ENCODE data around the gene CIDEA.
A peak's percentile ranks its signal among the peaks of the same experiment; 100 is the strongest.

Gene CIDEA

GRCh38 chr18:12302391-12303147, 48.4 kb downstream of the CIDEA start:
- DNase-seq: no peak

GRCh38 chr18:12304351-12305210, 50.4 kb downstream of the CIDEA start:
- DNase-seq: no peak

- DNase-seq: no peak
These were observed 51.0 kb downstream of the CIDEA start for GRCh38 chr18:12305211-12305610.

- DNase-seq: no peak
These were observed 51.9 kb downstream of the CIDEA start for GRCh38 chr18:12305930-12306629.

- DNase-seq: peak; percentile 71 to 82 (median 78)
These were observed 52.9 kb downstream of the CIDEA start for GRCh38 chr18:12306752-12307700.

GRCh38 chr18:12307701-12308385, 53.7 kb downstream of the CIDEA start, which contains the start of gene TUBB6:
TSS of gene TUBB6 (plus strand) at chr18:12308241. CDS start at chr18:12308293, 52 bp downstream.
- DNase-seq: peak; percentile 87 to 97 (median 92)

GRCh38 chr18:12308386-12309100, 54.4 kb downstream of the CIDEA start:
- peak; percentile 96 to 97 (median 97) for DNase-seq

- peak; percentile 24 to 41 (median 34) for DNase-seq
These were observed 55.6 kb downstream of the CIDEA start for GRCh38 chr18:12309683-12310198.

- DNase-seq: no peak
These were observed 56.6 kb downstream of the CIDEA start for GRCh38 chr18:12310762-12311161.

GRCh38 chr18:12312976-12313375, 58.8 kb downstream of the CIDEA start:
- DNase-seq: no peak

- no peak for DNase-seq
These were observed 59.5 kb downstream of the CIDEA start for GRCh38 chr18:12313530-12314245.

GRCh38 chr18:12314591-12315305, 60.6 kb downstream of the CIDEA start:
- peak; percentile 32 to 59 (median 44) for DNase-seq

GRCh38 chr18:12315490-12315889, 61.3 kb downstream of the CIDEA start:
- DNase-seq: no peak

GRCh38 chr18:12315911-12316310, 61.8 kb downstream of the CIDEA start:
- no peak for DNase-seq

GRCh38 chr18:12317664-12318333, 63.6 kb downstream of the CIDEA start:
- DNase-seq: peak; percentile 27 to 49 (median 38)

GRCh38 chr18:12318334-12318697, 64.2 kb downstream of the CIDEA start:
- DNase-seq: no peak

GRCh38 chr18:12318857-12319256, 64.7 kb downstream of the CIDEA start:
- no peak for DNase-seq

GRCh38 chr18:12321333-12321732, 67.2 kb downstream of the CIDEA start:
- no peak for DNase-seq

Measured in suppressor macrophage treated with lipopolysaccharide for 1 hour (primary cell).